Left ventricle myocardium superior (tissue), 1 donor: ENCODE results near the gene ZMIZ1. TPM values are rescaled to one million over a fixed set of nuclear protein-coding genes. Genes with fewer than 3 reads are reported as not detected.

Experiments
- ATAC-seq: fragments of 200-7000 bp; cut with Tn5 transposase; one replicate; pipeline ENCODE4 v1.9.1; 2020; ENCODE audit warnings: mild to moderate bottlenecking, moderate library complexity
- DNase-seq: peaks from one replicate; pipeline ENCODE4 v3.0.0-alpha.2; 2020
- intact Hi-C: fragments of 100-400 bp; cut with micrococcal nuclease; formaldehyde crosslinking; loops from one replicate; pipeline ENCODE4 v1.11.0; 2022
- total RNA-seq: library from RNA; stranded (reverse); fragmentation: NEBNext Ultra II Directional; extraction: Animal tissue kit (Norgen Biotek cat#: 25700); gene quantifications from one replicate; pipeline ENCODE4 v1.2.1, GENCODE V29; 2021
- donor health status: DM: no; HTN: yes; CAD: no; lungs with severe emphysema.

Gene ZMIZ1
- total RNA-seq, 1 donor from 2014 or later, result 49.5 TPM

DNA sequence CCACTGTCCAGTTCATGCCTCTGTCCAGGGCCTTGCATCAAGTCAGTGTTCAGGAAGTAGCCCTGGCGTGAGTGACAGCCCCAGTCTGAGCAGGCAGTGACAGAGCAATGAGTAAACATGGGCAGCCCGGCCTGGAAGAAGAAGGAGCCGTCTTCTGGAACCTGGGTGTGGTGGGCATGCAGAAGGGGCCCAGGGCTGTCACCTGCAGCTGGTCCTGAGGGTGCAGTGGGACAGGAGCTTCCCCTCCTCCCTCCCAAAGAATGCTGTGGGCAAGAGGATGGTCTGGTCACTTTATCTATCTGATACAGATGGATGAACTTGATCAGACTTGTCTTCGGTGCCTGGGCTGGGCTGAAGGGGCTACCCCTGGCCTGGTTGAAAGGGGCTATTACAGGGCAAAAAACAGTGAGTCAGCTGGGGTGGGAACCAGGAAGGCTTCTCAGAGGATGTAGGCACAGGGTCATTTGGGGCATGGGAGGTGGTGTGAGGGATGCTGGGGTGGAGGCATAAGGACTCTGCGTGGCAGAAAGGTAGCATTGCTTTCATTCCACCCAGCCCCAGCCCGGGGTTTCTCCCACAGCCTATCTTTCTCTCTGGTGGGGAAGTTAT is 235.8 kb downstream of the ZMIZ1 start:
- intact Hi-C loops, result no loop called here
- ATAC-seq, result no peak
- DNase-seq, result peak; percentile 15

DNA sequence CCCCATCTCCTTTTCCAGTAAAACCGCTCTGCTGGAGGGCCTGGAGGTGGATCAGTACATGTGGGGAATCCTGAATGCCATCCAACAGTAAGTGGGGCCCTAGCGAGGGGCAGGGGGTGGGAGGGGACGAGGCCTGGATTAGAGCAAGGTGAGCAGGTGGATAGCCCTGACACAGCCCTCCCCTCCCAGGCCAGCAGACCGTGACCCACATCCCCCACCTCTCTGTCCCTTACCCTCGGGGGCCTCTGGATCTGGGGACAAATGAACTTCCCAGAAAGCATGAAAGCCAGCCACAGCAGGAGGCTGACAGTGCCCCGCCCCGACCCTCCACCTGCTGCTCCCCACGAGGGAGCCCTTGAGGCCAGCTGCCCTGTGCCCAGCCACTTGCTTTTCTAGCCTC is 236.7 kb downstream of the ZMIZ1 start:
- DNase-seq (peak; percentile 11), ATAC-seq (no peak)
- intact Hi-C loops, result no loop called here

DNA sequence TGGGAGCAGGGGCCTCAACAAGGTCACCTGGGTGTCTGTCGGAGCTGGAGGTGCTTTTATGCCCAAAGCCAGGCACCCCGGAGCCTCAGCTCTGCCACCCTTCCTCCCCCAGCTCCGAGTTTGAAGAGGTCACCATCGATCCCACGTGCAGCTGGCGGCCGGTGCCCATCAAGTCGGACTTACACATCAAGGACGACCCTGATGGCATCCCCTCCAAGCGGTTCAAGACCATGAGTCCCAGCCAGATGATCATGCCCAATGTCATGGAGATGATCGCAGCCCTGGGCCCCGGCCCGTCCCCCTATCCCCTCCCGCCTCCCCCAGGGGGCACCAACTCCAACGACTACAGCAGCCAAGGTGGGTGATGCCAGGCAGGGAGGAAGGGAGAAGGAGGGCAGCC is 237.2 kb downstream of the ZMIZ1 start:
- ATAC-seq (no peak), DNase-seq (peak; percentile 18)
- intact Hi-C loops, result no loop called here

DNA sequence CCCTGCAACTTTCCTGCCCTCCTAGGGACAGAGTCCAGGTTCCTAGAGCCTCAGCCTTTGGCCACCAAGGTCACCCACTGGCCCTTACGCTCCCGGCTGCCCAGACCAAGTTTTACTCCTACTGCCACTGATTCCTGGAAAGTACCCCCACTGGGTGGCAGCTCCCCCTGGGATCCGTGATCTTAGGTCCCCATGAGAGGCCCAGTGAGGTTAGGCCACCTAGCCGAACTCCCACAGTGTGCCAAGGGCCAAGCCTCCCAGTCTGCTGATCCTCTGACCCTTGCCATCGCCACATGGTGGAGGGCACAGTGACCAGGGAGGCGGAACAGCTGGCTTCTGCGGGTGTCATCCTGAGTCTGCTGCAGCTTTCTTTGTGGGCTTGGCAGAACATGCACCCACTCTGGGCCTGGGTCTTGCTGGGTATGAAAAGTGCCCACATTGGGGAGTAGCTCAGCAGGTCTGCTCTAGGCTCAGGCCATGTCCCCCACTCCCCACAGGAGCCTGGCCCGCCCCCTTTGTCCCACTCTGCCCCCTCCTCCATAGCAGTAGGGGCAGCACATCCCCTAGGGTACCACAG is 238.0 kb downstream of the ZMIZ1 start:
- DNase-seq, result peak; percentile 14
- intact Hi-C loops, result no loop called here
- no peak for ATAC-seq

DNA sequence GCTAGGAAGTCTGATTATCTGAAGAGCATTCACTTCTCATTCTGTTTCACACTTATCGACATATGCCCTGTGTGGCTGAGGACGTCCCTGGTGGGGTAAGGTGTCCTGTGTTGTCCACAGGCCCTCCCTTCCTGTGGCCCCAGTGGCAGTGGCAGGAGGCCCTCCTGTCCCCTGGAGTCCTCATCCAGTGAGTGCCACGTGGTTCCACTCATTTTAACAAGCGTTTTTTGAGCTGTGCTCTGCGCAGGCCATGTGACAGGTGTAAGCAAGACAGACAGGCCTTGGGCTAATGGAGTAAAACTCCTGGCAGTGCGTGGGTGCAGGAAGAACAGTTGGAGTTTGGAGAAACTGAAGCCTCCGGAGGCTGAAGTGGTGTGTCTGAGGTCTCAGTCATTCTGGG is 239.2 kb downstream of the ZMIZ1 start:
- peak; percentile 21 for DNase-seq
- ATAC-seq, result no peak
- intact Hi-C loops, result no loop called here

DNA sequence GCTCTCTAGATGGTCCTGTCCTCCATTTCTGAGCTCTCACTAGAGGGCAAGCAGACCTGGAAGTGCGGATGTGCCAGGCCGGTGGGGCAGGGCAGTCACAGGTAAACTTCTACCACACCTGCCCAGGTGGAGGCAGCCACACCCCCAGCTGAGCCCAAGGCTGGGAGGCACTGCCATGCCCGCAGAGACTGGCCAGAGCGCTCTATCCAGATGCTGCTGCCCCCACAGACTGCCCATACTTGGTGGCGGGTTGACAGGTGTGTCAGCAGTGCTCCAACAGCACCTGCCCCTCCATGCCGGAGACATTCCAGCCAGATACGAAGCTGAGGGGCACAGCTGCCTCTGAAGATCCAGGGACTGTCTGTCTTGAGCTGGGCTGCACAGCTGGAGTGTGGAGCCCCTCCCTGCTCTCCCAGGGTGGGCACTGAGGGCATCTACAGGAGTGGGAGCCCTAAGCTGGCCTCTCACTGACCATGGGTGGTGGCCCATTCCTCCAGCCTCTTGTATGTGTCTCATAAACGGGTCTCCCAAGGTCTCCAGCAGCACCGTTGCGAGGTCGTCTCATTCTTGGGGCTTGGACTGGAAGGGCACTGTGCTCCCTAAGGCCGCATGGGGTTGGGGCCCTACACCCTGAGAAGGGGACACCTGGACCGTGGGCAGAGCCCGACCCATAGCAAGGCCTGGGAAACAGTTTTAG is 240.4 kb downstream of the ZMIZ1 start:
- intact Hi-C loops, result no loop called here
- ATAC-seq (no peak), DNase-seq (peak; percentile 26)

DNA sequence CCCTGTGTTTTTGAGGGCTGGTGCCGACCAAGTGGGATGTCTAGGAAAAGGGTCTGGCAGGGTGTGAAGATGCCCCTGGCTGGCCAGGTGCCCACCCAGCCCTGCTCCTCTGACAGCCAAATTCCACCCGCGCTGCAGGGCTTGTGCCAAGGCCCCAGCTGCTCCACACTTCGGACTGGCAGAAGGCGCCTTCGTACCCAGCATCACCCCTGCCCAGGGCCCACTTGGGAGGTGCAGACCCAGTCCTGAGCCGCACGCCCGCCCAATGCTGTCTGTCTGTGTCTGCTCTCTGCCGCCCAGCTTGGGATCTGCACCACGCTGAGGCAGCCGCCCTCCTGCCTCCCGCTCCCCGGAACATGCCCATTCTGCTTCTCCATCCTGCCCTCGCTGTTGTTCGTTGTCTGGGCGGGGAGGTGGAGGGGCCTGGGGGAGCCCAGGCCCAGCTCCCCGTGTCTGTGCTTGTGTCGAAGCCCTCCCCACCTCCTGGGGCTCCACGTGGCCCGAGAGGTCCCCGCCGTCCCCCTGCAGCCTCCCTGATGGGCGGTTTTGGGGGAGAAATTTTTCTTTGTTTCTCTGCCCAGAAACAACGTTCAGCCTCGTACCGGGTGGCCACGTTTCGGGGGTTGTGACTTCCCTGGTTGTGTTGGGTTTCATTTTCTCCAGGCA is 241.6 kb downstream of the ZMIZ1 start:
- intact Hi-C loops, result no loop called here
- DNase-seq (peak; percentile 34), ATAC-seq (no peak)

DNA sequence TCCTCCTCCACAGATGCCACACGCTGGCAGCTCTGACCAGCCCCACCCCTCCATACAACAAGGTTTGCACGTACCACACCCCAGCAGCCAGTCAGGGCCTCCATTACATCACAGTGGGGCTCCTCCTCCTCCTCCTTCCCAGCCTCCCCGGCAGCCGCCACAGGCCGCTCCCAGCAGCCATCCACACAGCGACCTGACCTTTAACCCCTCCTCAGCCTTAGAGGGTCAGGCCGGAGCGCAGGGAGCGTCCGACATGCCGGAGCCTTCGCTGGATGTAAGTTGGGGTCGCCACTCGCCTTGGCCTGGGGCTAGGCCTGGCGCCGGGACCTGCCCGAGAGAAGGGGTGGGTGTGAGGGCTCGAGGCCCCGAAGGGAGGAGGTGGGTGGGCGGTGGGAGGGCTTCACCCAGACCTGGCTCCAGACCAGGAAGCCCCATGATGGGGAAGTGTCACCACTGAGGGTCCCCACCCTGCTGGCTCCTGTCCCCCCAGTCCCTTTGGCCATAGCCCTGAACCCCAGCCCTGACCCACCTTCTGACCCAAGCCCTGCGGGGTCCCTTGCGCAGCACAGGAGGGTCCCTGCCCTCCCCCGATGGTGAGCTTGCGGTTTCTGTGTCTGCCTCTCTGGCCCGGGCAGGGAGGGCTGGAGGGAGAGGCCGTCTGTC is 242.3 kb downstream of the ZMIZ1 start:
- intact Hi-C loops, result no loop called here
- DNase-seq (peak; percentile 23), ATAC-seq (no peak)

DNA sequence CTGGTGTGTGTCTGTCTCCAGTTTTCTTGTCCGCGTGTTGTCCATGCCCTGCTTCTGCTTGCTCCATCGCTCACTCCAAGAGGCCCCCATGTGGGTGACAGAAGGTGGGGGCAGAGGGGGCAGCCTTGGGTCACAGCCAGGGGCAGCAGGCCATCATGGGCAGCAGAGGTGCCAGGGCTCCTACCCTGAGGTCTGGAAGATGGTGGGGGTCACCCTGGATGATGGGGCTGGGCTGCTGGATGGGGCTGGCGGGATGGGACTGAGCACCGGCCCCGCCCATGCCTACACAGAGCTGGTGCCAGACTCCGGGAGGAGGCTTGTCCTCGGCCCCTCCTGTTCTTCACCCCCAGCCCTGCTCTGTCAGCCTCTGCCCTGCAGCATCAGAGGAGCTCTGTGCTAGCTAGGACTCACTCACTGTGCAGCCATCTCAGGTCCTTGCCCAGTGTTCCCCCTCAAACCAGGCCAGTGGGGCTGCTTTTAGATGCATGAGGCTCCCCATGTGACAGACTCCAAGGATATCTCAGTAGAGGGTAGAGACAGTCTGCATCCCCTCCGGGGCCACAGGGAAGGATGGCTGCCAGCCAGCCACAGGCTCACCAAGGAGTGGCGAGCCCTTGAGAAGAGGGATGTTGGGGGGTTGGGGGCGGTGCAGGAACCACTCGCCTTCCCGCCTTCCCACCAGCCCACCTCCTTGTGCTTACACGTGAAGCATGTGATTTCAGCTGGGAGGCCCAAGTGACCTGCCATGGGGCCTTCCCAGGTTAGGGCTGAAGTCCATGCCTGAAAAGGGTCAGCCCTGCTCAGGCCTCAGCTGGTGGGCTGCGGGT is 243.0 kb downstream of the ZMIZ1 start:
- intact Hi-C loops, result no loop called here
- DNase-seq, result peak; percentile 25
- ATAC-seq, result peak; percentile 7

DNA sequence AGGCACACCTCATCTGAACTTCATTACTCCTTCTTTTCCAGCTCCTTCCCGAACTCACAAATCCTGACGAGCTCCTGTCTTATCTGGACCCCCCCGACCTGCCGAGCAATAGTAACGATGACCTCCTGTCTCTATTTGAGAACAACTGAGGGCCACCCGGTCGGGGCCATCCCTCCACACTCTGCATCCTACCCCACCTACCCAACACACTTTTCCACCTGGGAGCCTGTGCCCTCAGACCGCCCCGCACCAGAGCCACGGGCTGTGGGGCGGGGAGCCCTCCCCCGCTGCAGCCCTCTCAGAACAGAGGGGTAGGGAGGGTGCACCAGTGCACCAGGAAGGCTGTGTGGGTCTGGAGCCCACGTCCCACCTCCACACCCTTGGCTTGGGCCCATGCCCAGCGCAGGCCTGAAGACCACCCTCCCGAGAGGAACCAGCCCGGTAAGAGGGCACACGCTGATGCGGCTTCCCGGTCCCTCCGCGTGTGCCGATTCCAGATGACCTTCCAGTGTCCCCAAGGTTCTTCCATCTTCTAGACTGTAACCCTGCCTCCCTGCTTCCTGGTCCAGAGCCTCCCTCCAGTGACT is 243.9 kb downstream of the ZMIZ1 start:
- peak; percentile 22 for DNase-seq
- no peak for ATAC-seq
- intact Hi-C loops, result no loop called here

DNA sequence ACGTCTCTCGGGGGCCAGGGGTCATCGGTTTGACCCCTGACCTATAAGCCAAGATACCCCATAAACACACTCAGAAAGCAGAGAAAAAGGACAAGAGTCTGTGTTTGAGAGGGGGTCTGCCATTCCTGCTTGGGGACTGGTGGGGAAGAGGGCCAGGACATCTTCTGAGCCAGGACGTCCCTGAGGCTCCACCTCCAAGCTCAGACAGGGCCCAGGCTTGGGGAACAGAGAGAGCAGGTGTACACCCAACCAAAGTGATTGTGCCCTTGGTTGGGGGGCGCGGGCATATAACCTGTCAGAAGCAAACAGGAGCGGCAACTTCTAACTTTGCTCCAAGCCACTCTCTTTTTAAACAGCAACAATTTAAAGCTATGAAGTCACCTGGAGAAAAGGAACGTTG is 244.6 kb downstream of the ZMIZ1 start:
- DNase-seq (no peak), ATAC-seq (no peak)
- intact Hi-C loops, result no loop called here

DNA sequence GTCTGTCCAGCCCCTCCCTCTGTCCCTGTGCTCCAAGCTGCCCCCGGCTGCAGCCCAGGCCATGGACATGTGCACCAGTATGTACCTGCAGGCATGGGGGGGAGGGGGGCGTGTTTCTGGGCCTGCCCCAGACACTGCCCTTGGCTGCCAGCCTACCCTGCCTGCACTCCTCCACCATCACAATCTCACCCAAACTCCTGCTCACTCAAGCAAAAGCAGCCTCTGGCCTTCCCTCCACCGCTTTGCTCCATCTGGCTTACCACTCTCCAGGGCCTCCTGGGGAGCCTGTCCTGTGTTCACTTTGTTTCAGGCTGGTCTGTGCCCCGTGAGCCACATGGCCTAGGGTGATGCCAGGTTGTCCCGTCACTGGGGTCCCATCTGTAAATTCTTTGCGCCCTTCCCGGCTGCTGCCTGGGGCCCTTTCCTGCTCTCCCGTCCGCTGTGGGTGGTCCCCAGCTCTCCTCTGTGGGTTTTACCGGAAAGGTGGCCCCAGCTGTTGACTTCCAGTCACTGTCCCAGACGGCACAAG is 245.2 kb downstream of the ZMIZ1 start:
- DNase-seq (peak; percentile 35), ATAC-seq (peak; percentile 11)
- intact Hi-C loops, result no loop called here

DNA sequence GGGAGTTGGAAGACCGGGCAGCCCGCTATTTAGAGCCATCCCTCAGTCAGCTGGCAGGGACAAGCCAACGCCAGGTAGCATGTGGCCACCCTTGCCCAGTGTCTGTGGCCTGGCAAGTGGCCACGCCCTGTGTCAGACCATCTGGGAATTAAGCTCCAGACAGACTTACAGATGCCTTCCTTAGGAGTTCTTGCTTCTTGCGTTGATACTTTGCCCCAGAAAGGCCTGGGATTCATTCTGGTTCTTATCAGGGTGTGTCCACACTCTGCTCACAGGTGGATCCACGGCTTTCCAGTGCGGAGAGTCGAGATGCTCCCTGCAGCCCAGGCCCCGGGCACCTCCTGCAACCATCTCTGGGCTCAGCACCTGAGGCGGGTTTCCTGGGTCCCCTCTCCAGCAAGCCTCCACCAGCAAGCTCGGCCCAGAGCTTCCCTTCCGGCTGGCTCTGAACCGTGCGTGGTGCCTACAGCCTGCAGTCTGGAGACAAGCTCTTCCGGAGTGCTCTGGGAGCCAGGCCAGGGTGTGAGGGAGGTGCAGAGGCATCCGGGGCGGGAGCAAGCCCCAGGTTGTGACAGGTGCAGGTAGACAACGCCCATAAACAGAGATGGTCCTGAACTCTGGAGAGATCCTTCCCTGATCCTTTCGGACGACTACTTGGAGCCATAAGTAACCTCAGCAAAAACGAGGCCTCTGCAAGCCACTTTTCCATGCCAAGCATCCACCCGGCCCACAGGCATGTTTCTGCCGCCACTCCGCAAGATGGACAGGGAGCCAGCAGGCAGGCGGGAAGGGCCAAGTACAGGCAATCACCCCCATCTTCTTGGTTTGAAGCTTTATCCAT is 246.2 kb downstream of the ZMIZ1 start:
- ATAC-seq (no peak), DNase-seq (peak; percentile 38)
- intact Hi-C loops, result no loop called here

DNA sequence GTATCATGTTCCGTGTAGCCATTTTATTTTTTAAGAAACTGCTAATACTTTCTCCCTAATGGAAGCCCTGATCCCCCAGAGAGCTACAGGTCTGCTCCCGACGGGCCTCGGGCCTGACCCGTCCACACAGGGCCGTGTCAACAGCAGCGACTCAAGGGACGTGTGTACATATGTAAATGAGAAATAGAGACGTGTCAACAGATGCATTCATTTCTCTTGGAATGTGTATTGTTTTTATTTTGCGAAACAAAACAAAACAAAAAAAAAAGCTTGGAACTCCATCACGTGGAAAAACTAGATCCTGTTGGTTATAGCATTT is 246.8 kb downstream of the ZMIZ1 start:
- DNase-seq (peak; percentile 23), ATAC-seq (no peak)
- intact Hi-C loops, result no loop called here

DNA sequence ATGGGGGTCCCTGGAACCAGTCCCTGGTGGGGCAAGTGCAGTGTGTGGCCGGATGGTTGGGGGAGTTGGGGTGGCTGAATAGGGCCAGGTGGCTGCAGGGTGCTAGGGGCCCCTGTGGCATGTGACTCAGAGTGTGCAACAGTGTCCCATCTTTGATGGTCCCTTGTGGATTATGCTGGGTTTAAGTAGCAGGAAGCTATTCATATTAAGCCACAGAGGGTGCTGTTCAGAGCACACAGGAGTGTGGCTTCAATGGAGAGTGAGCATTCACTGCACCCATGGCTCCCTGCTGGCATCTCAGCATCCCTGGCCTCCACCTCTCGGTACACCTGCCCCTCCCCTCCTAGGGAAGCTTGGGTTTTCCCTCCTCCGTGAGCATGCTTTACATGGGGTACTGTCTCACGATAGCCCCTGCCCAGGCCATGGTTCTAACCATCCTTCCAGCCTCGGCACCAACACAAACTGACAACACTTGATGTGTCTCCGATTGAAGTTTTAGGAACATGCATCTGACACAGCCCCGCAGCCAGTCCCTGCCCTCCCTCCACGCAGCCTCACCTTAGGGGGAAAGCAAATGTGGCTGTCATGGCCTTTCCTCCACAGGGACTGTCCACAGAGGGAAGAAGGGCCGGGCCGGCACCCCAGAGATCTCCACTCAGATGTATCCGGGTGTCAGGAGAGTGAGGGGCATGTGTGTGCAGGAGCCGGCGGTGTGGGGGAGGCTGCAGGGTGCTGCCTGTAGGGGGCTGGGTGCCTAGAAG is 248.1 kb downstream of the ZMIZ1 start:
- intact Hi-C loops, result no loop called here
- ATAC-seq, result peak; percentile 8
- DNase-seq, result peak; percentile 28

DNA sequence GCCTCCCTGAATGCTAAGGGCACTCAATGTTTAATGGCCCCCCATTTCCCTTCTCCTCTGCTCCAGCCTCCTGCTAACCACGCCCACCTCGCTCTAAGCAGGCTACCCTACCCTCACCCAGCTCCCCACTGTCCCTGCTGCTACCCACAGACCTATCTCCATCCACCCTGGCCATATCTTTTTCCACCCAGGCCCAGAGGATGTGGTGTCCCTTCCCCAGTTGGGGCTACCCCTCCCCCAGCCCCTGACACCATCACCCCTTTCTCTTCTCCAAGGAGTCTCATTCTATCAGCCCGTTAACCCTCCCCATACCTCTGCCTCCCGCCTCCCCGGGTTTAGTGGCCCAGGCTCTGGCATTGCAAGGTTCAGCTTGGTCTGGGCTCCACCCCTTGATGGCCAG is 249.6 kb downstream of the ZMIZ1 start:
- ATAC-seq (no peak), DNase-seq (peak; percentile 11)
- intact Hi-C loops, result no loop called here
